ENCODE measurements around the gene EWSR1. TPM values are rescaled to one million over a fixed set of nuclear protein-coding genes. Genes with fewer than 3 reads are reported as not detected.
A peak's percentile ranks its signal among the peaks of the same experiment; 100 is the strongest.

Gene EWSR1
- total and polyA plus RNA-seq, 2 of the 4 experiments (the other 2 are of a cell fraction), result 243 to 518 TPM

GRCh38 chr22:29267462-29267857, 608 bp upstream of the EWSR1 start:
- POLR2A ChIA-PET (ENCODE audit: unreplicated experiment), result no interaction called here
- DNase-seq (no peak), ATAC-seq (ENCODE audit: low read depth) (no peak)
- intact Hi-C loops (cut with micrococcal nuclease) (no loop called here), dilution Hi-C loops (cut with HindIII; ENCODE audit: low sequenced_read_pairs, unreplicated experiment) (no loop called here), in situ Hi-C loops (cut with MboI; ENCODE audit: low sequenced_read_pairs) (no loop called here)
- Histone ChIP-seq H4K20me1 (ENCODE audit: insufficient read depth, low read length) (peaks cover 40% of the 10 kb centered on the region), H2BK15ac (ENCODE audit: low read depth, low read length) (peak overlapping the region; percentile 66; the same call in 1 of the 3 replicates), H3K56ac (ENCODE audit: extremely low read depth, insufficient read depth, low read length) (peak overlapping the region; percentile 96), H3K4me1 (ENCODE audit: control insufficient read depth, insufficient read depth, low read length) (peaks cover 17% of the 10 kb centered on the region), H3K4me2 (ENCODE audit: low read depth, low read length) (peak overlapping the region; percentile 97), H2AK9ac (replicated peaks; ENCODE audit: low read depth, low read length, poor library complexity) (peak overlapping the region; percentile 100), H4K91ac (ENCODE audit: insufficient read depth, low read depth, low read length) (peak overlapping the region; percentile 93), H3K9me1 (ENCODE audit: insufficient read depth, low read length) (peaks cover 13% of the 10 kb centered on the region), H3K4ac (ENCODE audit: low read depth, low read length) (peak overlapping the region; percentile 97), H3K27me3 (ENCODE audit: control insufficient read depth, insufficient read depth, low read length) (no peaks in the 10 kb centered on the region), H3K9ac (ENCODE audit: low read depth, low read length) (peak overlapping the region; percentile 99), H2BK120ac (ENCODE audit: low read depth, low read length) (peak overlapping the region; percentile 87), H2AK5ac (ENCODE audit: low read depth, low read length) (peak overlapping the region; percentile 99), H3K79me1 (ENCODE audit: low read depth in 1 of 2, low read length in 2 of 2) (peaks cover 15 to 46% of the 10 kb centered on the region in 2 experiments; a peak in 3 of 4 replicates), H3K9me3 (ENCODE audit: control insufficient read depth, insufficient read depth, low read length) (no peaks in the 10 kb centered on the region), H3K18ac (ENCODE audit: low read depth, low read length) (peak overlapping the region; percentile 71), H3K36me3 (ENCODE audit: control insufficient read depth, insufficient read depth, low read length) (peaks cover 16% of the 10 kb centered on the region), H3K27ac (ENCODE audit: insufficient read depth, low read length) (peak overlapping the region; percentile 98), H3K23ac (ENCODE audit: low read depth, low read length) (peak overlapping the region; percentile 97), H4K8ac (ENCODE audit: low read depth in 2 of 2, low read length in 2 of 2) (peak overlapping the region; percentile 86 to 97), H3K4me3 (ENCODE audit: insufficient read depth, low read depth, low read length) (peak overlapping the region; percentile 75), H2BK5ac (ENCODE audit: low read depth, low read length, poor library complexity, severe bottlenecking) (peak overlapping the region; percentile 99), H4K5ac (ENCODE audit: low read depth, low read length) (peak overlapping the region; percentile 60), H2BK20ac (ENCODE audit: low read depth, low read length) (peak overlapping the region; percentile 62), H3K14ac (replicated peaks; ENCODE audit: low read depth, low read length) (peak overlapping the region; percentile 99), H2AFZ (replicated peaks; ENCODE audit: low read length, poor library complexity) (peak overlapping the region; percentile 100)
- 0% methylated on average over 5 of the region's 32 CpGs; no CpG with 5 or more reads in 1 of the 2 experiments for WGBS, 2 experiments (ENCODE audit: extremely low coverage in 2 of 2, insufficient read length in 1 of 2)
- no peak for TF ChIP-seq POLR2A (IDR thresholded peaks at IDR 0.05; ENCODE audit: low read depth, low read length)
- TF ChIP-seq CTCF (conservative IDR thresholded peaks at IDR 0.05; ENCODE audit: low read depth, low read length), result 0 out of 2 replicates have a peak, but pooled peaks have one; percentile 10
- BruUV-seq (replicated peaks), result no TSS peak
- CTCF ChIA-PET, result no interaction called here

Data from IMR-90 (cell line).